ENCODE data around the gene IL12A. TPM values are rescaled to one million over a fixed set of nuclear protein-coding genes. Genes with fewer than 3 reads are reported as not detected.

Gene IL12A
- total and polyA plus RNA-seq, 10 of the 15 experiments (the other 5 are each of a cell fraction or from before 2014, with no cell fraction given), result 0.50 to 10.9 (median 3.5) TPM

GRCh38 chr3:159947220-159947619 is 41.4 kb upstream of the IL12A start (continued):
- TF ChIP-seq EP300 (IDR thresholded peaks at IDR 0.05; ENCODE audit: borderline replicate concordance in 1 of 2, control insufficient read depth in 1 of 2, low read depth in 2 of 2, low read length in 2 of 2) (no peak), KAT2A (conservative IDR thresholded peaks at IDR 0.05; ENCODE audit: control insufficient read depth, low read depth, low read length) (no peak), SMAD1 (IDR thresholded peaks at IDR 0.05; ENCODE audit: low read depth, partially characterized antibody) (no peak)

- WGBS (ENCODE audit: insufficient coverage, insufficient replicate concordance, low lambda C conversion rate, missing lambda C conversion rate), result 20% methylated on average over 5 of the region's 5 CpGs
- ChIA-PET RAD21 (ENCODE audit: unreplicated experiment) (no interaction called here), POLR2A (no interaction called here), SMC1A (ENCODE audit: uncharacterized antibody, unreplicated experiment) (interaction anchor here (1.2 to 1.4 kb wide), 3 partner anchors 13 to 63 kb away, joined by 3 to 6 read pairs (median 3); no protein-coding TSS in a partner anchor), CTCF (interaction anchor here (1.4 kb wide), 1 partner anchor 58 kb away, joined by 5 read pairs; no protein-coding TSS in a partner anchor)
- Histone ChIP-seq H3K4me2 (ENCODE audit: control insufficient read depth, insufficient read depth) (no peak overlapping the region), H3K27ac (ENCODE audit: control insufficient read depth, insufficient read depth) (no peak overlapping the region), H2AFZ (ENCODE audit: control insufficient read depth, low read depth, low read length) (no peak overlapping the region), H3K4me3 (no peak overlapping the region), H3K9me3 (replicated peaks; ENCODE audit: control insufficient read depth, insufficient read depth, low read length) (no peaks in the 10 kb centered on the region), H4K20me1 (ENCODE audit: control insufficient read depth, insufficient read depth) (no peaks in the 10 kb centered on the region), H3K79me2 (ENCODE audit: control insufficient read depth, insufficient read depth, low read length) (no peaks in the 10 kb centered on the region), H3K9ac (ENCODE audit: control insufficient read depth, insufficient read depth, low read length) (no peak overlapping the region), H3K4me1 (ENCODE audit: control insufficient read depth, insufficient read depth, low read length) (peaks cover 10% of the 10 kb centered on the region), H3K36me3 (ENCODE audit: control insufficient read depth in 2 of 2, insufficient read depth in 2 of 2, low read length in 1 of 2) (no peaks in the 10 kb centered on the region), H3K27me3 (replicated peaks in 1 of 2; ENCODE audit: control insufficient read depth in 2 of 2, insufficient read depth in 2 of 2, low read length in 1 of 2) (no peaks in the 10 kb centered on the region)
- intact Hi-C loops (cut with micrococcal nuclease; ENCODE audit: unreplicated experiment), result no loop called here
- ATAC-seq (peak; percentile 22; the same call in 1 of the 3 replicates), FAIRE-seq (no peak), DNase-seq (ENCODE audit: low read depth, low spot score) (no peak)
- TF ChIP-seq SPI1 (IDR thresholded peaks at IDR 0.05; ENCODE audit: borderline replicate concordance, insufficient read depth, low read depth, low read length) (peak; percentile 48; the same call in 1 of the 2 replicates), USF2 (IDR thresholded peaks at IDR 0.05; ENCODE audit: borderline replicate concordance, low read depth, low read length) (no peak)
- in situ Hi-C loops (cut with MboI), result no loop called here
- BruUV-seq (replicated peaks), result no TSS peak
These were observed 40.0 kb upstream of the IL12A start for GRCh38 chr3:159948429-159949144.
